ENCODE measurements around the gene ARV1.
A peak's percentile ranks its signal among the peaks of the same experiment; 100 is the strongest.
"Not testable (repeated sequence)": the region's sequence is repeated elsewhere in the genome, so short reads cannot be mapped to it uniquely, and the experiment has no call there.

The ARV1 gene

DNA sequence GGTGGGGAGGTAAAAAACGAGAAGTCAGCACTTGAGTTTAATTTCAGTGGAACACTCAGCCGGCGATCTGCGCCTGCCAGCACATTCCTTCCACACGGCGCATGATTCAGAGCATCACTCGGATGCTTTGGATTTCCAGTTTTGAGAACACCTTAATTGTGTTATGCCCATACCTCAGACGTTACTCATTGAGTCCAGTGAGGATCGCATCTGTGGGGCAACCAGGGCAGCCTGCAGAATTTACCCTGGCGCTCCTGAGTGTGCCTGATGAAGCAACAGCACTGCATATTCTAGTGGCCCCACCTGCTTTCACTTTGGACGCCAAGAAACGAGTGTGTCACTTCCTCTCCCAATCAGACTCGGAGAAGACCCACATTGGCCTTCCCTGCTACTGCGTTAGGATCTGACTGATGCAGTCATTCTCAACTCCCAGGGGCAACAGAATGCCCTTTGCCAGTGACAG, 41.3 kb downstream of the ARV1 start:
- DNase-seq, result peak; percentile 24

DNA sequence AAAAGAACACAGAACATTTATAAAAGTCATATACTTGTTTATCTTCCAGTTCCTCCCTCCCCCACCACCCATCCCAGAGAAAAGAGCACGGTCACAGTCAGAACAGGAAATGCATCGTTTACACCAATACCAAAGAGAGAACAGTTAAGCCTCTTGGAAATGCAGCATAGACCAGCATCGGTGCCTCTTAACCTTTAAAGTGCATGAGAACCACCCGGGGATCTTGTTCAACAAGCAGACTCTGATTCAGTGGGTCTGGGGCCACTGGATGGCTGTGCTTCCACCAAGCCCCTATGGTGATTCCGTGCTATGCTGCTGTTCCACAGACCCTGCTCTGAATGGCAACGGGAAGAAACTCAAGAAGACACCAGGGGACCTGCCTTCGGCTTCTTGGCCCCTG, 41.9 kb downstream of the ARV1 start:
- DNase-seq, result no peak

DNA sequence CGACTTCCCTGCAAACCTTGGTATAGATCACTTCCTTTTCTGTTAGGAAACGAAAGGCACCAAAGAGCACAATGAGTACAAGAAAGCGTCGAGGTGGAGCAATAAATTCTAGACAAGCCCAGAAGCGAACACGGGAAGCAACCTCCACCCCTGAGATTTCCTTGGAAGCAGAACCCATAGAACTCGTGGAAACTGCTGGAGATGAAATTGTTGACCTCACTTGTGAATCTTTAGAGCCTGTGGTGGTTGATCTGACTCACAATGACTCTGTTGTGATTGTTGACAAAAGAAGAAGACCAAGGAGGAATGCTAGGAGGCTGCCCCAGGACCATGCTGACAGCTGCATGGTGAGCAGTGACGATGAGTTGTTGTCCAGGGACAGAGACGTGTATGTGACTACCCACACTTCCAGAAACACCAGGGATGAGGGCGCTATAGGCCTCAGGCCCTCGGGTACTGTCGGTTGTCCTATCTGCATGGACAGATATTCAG, 42.7 kb downstream of the ARV1 start:
- DNase-seq, result no peak

DNA sequence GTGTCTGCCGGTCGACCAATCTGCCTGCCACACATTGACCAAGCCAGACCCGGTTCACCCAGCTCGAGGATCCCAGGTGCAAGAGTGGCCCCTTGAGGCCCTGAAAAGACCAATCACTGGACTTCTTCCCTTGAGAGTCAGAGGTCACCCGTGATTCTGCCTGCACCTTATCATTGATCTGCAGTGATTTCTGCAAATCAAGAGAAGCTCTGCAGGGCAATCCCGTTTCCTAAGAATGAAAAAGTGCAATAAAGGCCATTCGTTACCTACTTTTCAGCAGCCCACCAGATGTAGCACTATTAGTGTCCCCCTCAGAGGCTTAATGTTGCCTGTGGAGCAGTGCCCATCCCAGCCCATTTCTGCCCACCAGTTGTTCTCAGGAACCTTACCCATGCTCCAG, 43.6 kb downstream of the ARV1 start:
- not testable (repeated sequence) for DNase-seq

DNA sequence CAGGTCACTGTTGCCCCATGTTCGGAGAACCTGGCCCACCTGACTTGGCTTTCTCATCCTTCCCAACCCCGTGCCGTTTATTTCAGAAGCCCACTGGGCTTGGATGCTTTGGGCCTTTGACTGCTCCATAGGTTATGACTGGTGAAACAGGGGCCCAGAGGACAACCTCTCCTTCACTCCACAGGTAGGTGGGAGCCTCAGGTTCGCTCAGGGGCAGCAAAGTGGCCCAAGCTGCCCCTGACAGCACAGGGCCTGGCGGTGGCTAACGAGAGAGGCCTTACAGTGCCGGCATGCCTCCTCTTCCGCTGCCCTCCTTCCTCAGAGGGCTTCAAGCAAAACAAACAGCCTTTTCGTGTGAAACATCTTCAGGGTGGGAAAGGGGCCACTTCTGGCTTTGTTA, 44.3 kb downstream of the ARV1 start:
- DNase-seq, result no peak

DNA sequence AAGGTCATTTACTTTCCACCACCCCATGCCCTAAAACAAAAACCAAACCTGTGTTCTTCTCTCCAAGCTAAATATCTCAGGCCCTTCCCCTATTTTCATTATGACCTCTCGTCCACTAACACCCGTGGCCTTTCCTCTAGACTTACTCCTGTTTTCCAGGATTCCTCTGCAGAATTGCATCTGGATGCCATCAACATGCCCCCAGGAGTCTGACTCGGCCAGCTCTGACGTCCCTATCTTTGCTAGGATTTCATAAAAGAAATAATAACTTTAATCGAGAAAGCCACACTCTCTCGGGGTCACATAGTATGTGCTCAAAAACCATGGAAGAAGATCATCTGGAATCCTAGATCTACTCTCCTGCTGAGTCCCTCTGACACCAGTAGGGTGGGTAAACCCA, 47.7 kb downstream of the ARV1 start:
- DNase-seq, result no peak

DNA sequence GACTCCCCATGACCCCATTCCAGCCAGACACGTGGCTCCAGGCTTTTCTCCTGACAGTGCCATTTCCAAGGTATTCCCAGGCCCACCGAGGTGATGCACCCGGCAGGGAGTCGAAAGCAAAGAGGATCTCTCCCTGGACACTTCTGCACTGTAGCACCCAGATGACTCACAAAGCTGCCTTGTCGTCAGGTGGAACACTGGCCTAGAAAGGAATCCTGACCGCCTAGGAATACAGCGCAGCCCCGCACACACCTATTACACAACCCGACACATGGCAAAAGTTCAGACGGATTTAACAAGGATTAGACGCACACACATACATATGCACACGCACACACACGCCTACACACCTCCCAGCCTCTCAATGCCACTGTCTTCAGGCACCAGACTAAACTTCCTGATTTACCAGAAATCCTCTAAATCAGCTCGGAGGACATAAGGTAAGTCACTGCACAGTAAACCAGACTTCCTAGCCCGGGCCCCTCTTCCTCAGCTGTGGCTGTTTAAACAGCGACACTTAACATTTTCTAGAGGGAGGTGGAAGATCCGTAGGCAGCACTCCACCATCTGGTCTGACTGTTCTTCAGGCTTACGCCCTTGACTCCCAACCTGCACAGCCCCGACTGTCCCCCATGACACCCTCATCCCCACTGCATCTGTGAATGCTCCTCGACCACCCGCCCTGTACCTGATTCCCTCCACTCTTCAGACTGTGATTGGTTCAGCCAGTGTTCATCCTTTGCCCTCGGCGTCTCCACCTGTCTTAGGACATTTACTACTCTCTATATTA, 48.4 kb downstream of the ARV1 start:
- DNase-seq, result no peak

DNA sequence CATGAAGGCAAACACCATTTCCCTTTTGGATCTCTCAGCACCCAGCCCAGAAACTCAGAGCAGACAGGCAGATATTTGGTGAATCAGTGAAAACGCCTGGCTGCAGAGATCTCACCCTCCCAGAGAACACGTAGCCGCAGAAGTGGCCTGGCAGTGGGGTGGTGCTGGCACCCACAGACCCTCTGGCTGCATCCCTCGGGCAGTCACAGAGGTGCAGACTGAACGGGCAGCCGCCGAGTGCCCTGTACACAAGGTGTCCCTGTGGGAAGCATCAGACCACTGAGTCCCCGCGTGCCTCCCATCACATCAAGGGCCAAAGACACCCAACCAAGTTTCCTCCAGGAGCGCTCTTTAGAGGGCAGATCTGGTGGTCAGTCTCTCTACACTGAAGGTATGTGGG, 49.1 kb downstream of the ARV1 start:
- DNase-seq, result no peak

DNA sequence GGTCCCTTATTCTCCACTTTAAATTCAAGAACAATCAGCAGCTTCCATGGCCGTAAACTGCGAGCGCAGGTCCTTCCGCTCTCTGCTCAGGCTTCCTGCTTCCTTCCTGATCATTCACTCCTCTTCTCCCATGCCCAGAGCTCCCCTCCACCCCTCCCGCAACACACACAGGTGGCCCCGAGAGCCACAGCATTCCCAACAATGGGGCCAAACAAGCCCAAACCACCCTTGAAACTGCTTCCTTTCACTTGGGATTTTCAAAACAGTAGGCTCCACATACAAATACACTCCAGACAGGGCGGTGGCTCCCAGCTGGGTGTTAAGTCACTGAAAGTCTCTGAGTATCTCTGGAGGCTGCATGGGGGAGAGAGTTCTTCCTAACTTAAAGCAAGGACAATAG, 49.8 kb downstream of the ARV1 start:
- DNase-seq, result no peak

DNA sequence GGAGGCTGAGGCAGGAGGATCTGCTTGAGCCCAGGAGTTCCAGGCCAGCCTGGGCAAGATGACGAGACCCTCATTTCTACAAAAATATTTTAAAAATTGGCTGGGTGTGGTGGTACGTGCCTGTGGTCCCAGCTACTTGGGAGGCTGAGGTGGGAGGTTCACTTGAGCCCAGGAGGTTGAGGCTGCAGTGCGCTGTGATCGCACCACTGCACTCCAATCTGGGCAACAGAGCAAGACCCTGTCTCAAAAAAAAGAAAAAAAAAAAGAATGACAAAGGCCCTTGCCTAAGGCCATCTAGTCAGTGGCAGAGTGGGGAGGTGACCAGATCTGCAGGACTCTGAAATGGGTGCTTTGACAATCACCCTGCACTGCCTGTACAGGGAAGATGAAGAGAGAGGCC, 50.4 kb downstream of the ARV1 start:
- not testable (repeated sequence) for DNase-seq

DNA sequence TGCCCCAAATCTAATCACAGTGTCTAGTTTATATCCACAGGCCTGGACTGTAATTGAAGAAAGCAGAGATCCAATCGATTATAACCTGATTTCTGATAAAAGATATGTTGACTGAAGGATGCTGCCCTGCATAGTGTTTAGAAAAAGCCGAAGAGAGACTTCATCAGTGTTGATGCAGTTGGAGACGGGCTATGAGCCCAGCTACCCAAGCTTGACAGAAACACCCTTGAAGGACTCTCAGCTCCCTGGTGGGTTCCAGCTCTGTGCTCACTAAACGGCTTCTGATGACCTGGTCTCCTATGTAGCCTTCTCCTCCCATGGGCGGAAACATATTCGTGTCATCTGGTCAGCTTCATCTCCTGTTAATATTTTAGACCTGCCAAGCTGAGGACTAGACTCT, 50.9 kb downstream of the ARV1 start:
- DNase-seq, result no peak

DNA sequence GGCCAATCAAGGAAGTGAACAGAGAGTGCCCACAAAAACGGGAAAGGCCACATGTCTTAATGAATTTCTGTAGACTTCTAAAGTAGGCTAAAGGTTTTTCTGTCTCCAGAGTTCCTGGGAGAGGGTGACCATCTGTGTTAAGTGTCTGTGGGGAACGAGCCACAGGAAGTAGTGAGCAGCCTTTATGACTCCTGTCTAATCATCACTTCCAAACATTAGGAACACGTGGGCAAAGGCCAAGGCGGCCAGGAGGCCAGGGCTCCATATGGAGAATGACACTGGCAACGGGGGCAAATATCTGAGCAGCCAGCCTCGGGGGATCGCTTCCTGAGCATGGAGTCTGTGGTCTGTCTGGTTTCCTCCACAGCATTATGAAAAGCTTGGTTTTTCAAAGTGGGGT, 54.1 kb downstream of the ARV1 start:
- no peak for DNase-seq

DNA sequence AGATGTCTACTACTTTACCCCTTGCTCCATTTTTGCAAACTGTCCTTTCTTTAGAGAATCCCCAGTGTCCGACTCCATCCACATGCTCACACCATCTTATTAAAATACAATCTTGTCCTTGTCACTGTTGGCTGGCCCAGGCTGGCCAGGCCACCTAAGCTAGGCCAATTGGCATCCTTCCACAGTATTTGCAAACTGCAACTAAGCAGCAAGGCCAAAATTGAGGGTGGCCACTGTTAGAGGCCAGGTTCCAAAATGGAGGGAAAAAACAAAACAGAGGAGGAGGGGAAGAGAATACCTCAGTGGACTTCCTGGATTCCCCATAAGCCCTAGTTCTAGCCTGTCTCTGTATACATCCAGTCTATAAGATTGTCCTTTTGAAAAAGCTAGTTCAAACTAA, 56.9 kb downstream of the ARV1 start:
- DNase-seq, result no peak

DNA sequence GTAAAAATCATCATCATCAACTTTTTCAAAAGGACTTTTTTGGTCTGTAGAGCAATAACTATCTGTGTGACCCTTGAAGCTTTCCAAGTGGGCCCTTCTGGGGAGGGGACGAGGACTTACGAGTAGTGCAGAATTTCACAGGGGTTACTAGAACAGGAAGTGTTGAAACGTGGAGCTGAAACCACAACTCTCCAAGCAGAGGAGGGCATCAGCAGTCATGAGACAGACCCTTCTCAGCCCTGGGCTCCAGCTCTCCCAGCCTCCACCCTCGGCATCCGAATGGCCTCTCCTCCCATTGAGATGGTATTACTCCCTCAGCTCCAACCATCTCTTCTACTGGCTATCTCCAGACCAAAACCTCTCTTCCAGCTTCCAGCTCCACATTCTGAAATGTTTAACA, 57.5 kb downstream of the ARV1 start:
- DNase-seq, result peak; percentile 10

DNA sequence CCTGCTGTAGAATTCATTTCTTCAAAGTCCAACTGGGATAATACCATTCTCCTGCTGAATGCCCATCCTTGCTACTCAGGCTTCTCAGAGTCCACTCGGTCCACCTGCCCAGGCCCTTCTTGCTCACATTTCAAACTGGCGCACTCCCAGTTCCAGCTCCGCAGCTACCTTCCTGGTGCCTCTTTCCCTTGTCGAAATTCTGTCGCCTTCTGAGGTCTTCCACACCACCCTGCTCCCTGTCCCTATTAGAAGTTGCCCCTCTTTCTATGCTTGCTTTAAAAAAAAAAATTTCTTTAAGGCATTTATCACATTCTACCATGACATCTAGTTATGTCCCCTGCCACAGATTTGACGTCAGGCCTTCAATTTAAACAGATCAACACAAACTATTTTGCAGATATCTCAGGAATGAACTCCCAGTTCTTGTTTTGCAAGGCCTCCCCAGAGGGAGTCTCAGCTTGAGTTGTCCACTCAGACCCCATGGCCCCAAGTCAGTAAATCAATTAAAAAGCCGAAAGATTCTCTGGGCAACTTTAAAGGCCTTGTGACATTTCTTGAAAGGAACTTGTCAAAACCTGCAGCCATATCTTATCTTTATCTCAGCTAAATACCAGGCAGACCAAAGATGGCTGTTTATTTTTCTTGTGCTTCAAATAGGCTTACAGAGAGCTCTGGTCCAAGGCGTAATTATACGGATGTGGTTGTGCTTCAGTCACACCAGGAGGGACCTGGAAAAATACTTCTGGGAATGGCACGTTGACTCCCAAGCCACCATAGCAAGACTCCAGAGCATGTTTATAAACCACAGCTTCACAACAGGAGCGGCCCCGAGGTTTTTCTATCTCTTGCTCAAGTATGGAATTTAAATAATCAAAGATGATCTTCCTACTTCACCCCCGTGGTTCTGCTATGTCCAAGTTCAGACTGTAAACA, 59.0 kb downstream of the ARV1 start:
- no peak for DNase-seq

DNA sequence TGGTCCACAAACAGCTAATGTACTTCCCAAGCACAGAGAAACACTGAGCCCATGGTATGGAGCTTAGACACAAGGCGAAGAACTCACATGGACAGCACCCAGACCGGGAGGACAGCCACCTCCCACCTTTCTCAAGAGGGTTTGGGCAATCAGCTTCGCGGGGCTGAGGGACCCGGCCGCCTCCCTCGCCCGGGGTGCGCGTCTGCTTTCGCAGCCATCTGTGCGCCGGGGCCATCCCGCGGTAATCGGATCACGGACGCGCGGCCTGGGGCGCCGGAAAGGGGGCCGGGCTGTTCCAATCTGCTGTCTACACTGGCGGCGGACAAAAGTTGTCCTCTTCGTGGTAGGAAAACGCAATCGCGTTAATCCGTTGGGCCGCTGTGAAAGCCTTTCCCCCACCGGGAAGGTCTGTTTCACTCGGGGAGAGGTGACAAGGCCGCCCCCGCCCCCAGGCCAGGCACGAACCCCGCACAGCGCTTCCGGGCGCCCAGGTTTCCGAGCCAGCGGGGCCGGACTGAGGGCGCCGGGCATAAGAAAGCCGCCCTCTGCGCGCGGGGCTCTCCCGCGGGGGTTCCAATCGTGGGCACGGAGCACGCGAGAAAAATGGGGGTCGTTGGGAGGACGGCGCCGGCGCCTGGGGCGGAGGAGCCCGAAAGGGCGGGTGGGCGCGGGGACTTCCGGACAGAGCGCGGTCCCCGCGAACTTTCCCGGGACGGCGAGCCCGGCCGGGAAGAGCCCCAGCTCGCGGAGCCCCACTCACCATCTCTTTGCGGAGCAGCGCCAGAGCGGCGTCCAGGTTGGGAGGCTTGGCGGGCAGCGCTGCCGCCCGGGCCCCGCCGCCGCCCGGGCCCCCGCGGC, 60.5 kb downstream of the ARV1 start:
- DNase-seq, result peak; percentile 50

DNA sequence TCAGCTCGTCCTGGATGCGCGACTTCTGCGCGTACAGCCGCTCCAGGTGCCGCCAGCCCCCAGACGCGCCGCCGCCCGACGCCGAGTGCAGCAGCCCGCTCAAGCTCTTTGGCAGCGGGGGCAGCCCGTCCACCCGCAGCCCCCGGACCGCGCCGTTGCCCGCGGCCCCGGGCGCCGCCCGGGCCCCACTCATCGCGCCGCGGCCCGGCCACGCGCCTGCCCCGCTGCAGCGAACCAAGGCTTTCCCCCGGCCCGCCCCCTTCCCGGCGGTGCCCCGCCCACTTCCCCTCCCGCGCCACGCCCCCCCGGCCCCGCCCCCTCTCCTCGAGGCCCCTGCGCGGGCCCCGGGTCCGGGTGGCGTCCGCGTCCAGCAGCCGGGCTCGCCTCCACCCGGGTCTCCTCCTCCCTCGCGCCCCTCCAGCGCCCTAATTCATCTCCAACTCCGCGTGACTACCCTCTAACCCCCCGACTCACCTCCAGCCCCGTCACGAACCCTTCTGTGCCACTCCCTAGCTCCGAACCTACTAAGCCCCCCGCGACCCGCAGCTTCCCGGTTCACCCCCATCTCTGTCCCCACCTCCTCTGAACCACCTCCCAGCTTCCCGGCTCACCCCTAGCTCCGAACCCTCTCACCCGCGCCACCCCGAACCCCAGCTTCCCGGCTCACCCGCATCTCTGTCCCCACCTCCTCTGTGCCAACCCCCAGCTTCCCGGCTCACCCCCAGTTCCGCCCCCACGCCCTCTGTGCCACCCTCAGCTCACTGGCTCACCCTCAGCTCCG, 61.3 kb downstream of the ARV1 start, which contains the start of gene FAM89A:
FAM89A (minus strand) TSS at position 236 of the 781 bp plus-strand sequence; CDS start at position 193, 43 bp downstream.
- peak; percentile 75 for DNase-seq

DNA sequence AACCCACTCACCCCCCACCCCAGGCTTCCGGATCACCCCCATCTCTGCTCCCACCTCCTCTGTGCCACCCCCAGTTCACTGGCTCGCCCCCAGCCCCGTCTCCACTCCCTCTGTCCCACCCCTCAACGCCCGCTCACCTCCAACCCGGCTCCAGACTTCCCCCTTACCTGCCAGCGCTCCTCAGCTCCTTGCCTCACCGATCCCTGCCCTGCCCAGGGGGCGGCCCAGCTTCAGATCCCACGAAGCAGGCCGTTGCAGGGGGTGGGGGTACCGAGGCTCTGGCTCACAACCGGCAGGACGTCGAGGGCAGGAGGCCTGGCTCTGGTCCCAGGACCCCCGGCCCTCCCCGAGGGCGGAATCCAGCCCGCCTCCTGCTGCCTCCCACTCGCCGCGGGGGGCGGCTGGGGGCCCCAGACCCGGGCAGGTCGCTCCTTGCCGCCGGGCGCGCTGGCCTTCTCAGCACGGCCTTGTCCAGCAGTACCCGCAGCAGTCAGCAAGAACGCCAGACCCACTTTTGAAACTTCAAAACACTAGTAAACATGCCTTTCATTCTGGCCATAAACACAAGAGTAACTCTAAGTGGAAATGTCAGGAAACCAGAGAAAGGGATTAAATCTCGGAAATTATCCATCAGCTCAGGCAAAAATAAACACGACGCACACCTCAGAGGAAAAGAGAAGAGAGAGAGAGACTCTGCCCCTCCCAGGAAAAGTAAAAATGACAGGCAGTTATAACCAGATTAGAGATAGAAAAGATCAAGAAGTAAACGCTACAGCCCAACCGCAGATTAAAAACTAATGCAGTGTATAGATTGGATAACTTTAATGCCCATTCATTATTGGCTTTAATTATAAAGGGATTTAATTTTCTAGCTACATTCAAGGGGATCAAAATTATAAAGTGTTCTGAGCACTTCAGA, 62.2 kb downstream of the ARV1 start:
- DNase-seq, result no peak

DNA sequence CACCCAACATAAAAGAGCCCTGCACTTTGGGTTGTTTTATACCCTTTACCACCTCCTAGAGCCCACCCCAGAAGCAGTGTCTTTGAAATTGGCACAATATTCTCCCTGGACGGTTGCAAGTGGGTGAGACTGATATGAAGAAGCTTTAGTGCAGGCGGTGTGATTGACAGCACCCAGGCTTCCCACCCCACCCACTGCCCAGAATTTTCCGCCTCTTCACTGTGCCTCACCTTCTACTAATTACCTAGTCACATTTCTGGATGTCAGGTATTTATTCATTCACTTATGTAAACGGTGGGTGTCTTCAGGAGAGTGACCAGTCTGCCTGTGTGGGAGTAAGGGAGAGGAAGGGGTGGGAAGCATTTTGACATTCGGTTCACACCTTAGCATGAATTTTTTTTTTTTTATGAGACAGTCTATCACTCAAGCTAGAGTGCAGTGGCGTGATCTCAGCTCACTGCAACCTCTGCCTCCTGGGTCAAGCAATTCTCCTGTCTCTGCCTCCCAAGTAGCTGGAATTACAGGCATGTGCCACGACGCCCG, 62.9 kb downstream of the ARV1 start:
- no peak for DNase-seq

DNA sequence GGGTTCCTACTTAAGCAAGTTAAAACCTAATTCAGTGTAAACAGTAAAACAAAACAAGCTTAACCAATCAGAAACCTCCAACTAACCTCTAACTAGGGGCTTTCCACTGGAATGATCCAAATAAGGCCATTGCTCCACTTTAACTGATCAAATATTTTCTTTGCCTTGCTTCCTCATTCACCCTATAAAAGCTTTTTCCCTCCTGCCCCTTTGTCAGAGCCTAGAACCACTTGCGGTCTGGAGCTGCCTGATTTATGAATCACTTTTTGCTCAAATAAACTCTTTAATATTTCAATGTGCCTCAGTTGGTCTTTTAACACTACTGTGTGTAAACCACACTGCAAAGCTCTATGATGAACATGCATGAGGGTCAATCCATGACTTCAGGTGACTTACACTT, 65.7 kb downstream of the ARV1 start:
- DNase-seq, result no peak

Measured in activated CD4-positive, alpha-beta T cell treated with anti-CD3 and anti-CD28 coated beads, Interleukin-2, Interleukin-6, amounts not matched to agents 100 ng/mL and 50 ng/mL, durations not matched to agents 16 hours and 8 hours (primary cell).